HG02884 (cell line): Measurements from ENCODE around the gene KITLG.
A peak's percentile ranks its signal among the peaks of the same experiment; 100 is the strongest.
"Not testable (repeated sequence)": the region's sequence is repeated elsewhere in the genome, so short reads cannot be mapped to it uniquely, and the experiment has no call there.

Experiments
- ATAC-seq: cut with Tn5 transposase; IDR thresholded peaks from one replicate; pipeline ENCODE4 v1.9.1; 2021; ENCODE audit warnings: mild to moderate bottlenecking, moderate library complexity; ENCODE audit not compliant: unreplicated experiment

The KITLG gene, protein sequence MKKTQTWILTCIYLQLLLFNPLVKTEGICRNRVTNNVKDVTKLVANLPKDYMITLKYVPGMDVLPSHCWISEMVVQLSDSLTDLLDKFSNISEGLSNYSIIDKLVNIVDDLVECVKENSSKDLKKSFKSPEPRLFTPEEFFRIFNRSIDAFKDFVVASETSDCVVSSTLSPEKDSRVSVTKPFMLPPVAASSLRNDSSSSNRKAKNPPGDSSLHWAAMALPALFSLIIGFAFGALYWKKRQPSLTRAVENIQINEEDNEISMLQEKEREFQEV

DNA sequence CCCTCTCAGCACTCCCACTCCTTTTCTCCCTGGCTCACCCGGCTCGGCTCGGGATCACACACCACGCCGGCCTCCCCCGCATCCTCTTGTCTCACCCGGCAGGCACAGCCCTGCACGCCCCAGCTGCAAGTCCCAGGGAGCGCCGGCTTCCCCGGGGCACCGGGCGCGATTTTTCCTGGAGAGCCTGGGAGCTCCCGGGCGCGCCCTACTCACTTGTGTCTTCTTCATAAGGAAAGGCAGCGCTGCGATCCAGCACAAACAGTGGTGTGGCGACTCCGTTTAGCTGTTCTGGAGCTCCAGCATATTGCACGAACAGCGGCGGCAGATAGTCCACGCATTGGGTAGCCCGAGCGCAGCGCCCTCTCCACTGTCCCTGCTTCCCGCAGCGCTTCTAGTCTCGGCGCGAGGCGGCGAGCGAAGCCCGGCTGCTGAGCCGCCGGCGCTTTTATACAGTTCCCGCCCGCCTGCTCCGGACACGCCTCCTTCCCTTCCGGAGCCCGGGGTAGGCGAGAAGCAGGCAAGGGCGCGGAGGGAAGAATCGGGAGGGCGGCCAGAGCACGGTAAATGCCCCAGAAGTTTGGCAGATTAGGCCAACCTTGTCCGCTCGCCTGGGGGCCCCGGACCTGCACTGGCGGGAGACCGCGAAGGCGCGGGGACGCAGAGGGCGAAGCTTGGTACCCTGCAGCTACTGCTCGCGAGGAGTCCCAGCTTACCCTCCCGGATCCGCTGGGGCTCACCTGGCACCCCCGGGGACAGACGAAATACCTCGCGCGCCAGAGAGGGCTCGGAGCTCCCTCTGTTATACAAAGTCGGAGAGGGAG, at the start of gene KITLG:
TSS of gene KITLG (minus strand) at position 421 of the 821 bp plus-strand sequence. CDS start at position 228, 193 bp downstream.
- peak; percentile 79 for ATAC-seq

DNA sequence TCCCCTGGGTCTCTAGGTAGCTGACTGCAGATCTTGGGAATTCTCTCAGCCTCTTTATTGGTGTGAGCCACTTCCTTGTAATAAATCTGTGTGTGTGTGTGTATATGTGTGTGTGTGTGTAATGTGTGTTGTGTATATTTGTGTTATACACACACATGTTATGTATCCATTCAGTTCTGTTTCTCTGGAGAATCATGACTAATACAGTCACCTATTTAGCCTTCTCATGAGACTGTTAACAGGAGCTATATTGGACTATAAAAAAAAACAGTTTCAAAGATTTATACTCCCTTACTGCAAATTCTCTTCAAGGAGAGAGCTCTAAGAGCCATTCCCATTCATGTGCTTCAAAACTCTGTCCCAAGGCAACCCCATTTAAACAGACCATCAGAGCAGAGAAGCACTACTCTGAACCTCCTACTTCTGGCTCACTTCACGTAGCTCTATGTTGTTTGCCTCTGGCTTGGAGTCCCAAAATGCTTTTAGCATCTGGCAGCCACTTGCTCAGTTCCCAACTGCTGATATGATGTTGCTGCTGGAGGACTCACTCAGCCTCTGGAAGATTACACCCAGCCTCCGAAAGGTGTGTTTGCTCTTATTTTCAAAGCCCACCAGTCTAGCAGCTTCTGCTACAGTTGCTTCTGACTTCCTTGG, 48.7 kb upstream of the KITLG start:
- ATAC-seq, result no peak

DNA sequence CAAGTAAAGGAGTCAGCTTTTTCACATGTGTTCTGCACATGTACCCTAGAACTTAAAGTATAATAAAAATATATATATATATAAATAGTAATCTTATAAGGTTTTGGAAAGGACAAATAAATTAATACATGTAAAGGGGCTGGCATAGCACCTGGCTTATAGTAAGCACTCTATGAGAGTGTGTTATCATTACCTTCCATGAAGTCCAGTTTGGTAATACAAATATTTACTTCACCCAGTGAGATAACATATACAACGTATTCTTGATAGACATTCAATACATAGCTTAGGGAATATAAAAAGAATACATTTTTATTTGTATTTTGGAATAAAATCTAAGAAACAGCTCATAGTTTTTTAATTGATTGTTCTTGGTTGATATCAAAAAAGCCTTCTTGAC, 47.8 kb upstream of the KITLG start:
- ATAC-seq, result not testable (repeated sequence)

DNA sequence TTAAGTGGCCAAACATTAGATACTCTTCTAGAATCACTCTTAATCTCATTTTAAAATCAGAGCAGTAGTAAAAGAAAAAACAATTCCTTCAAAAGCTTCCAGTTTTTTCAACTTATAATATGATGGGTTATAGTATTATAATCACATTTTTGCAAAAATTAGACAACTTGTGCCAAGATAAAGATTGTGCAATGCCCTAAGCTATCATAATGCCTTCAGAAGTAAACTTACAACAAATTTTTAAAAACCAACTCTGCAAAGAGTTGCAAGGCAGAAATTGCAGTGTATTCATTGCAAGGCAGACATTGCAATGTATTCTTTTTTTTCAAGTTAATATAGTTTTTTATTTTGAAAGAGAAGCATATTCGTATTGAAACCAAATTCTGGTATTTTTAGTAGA, 47.2 kb upstream of the KITLG start:
- no peak for ATAC-seq

DNA sequence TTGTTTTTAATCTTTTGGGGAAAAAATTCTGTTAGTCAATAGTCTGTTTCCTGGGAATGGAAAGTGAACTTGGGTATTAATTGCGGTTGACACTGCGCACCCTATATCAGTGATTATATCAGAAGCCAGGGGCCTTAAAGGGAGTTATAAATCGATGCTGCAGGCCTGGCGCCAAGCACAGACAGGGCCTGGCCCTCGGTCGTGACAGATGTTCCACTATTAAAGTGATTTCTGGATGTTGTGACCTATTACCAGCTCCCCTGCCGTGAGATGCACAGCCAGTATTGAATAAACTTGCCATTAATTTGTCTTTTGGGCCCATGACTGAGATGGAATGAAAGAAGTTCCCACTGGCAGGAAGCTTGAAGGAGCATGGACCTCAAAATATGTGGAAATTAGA, 45.1 kb upstream of the KITLG start:
- ATAC-seq, result no peak

DNA sequence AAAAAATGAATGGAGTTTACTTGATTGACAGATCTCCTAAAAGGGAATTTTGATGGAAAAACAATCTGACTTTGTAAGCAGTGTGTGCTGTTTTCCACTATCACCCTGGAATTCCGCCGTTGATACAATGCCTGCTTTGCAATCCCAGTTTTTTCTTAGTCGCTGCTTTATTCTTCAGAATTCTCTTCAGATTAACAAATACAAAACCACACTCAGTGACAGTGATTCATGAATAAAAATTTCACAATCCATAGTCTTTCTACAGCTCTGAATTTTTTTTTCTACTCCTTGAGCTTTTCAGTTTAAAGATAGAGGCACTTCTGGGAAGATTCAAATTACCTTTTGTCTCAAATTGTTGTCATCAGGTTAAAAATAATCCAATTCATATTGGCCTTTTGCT, 44.6 kb upstream of the KITLG start:
- no peak for ATAC-seq

DNA sequence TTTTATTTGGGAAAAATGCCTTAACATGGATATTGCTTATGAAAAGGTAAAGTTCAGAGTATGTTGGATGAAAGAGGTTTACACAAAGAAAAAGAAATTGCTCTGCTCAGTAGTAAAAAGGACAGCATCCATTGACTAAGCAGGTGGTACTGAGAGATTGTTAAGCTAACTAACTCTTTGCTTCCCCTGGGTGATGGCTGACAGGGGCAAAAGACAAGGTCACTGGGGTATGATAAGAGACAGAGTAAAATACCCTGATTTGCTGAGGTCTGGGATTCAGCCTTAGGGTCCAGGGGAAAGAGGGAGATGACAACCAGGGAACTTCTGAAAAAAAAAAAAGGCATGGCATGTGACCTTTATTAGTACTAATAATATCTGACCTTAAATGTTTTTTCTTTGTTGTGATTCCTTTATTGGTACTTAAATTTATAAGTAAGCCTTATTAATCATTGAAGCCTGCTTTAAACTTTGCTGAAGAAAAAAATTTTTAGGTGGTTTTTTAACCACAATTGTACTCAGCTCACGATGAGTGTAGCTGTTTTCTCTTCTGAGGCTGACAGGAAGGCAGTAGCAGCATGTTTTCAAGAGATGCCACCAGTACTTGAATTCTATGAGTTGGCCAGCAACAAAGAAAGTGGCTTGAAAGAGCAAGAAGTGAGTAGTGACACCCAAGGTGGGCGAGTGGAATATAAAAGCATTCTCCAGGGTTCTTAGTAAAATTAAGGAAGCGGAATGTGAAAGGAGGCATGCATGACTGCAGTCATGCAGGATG, 43.7 kb upstream of the KITLG start:
- ATAC-seq, result no peak

DNA sequence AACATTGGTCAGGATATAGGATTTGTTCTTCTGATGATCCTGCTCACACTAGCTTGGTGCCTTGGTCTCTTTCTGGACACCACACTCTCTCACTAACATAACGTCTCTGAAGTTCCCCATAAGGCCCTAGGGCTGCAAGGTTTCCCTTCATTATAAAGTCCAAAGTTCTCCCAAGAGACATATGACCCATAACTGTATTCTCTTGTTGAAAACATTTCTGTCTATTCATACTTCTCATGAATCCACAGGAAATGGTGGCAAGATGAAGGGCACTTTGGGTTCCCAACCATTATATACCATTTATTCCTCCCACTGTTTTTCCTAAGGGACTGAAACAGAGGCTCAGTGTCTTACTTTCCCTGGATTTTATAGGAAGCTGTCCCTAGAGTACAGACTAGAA, 37.1 kb upstream of the KITLG start:
- no peak for ATAC-seq

DNA sequence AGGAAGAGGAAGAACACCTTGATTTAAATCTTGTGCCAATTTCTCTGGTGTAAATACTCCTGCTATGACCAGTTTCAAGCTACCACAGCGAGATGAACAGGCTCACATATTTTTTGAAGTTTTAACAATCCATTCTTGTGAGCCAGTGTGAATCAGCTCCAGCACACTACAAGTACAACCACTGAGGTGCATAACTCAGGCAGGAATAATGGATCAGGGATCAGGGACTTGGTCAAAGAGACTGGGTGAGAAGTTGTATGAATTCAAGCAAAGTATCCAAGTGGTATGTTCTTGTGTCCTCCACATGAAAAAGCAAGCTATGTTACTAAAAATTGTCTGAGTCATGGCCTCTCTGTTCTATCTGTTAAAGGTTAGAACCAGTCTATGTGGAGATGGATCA, 35.2 kb upstream of the KITLG start:
- no peak for ATAC-seq

DNA sequence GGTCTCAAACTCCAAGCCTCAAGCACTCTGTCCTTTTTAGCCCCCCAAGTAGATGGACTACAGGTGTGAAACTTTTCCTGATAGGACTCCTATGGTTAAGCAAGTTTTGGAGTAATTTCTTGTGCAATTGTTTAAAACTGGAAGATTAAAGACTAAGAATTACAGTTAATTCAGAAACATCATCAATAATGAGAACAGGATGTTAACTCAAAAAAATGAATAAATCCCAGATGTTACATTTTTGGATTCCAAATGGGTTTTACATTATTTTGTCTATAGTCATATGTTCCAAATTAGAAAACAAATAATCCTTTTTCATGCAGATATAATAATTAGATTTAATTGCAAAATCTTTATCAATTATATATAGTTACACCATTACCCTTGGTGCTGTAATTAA, 24.4 kb upstream of the KITLG start:
- no peak for ATAC-seq

DNA sequence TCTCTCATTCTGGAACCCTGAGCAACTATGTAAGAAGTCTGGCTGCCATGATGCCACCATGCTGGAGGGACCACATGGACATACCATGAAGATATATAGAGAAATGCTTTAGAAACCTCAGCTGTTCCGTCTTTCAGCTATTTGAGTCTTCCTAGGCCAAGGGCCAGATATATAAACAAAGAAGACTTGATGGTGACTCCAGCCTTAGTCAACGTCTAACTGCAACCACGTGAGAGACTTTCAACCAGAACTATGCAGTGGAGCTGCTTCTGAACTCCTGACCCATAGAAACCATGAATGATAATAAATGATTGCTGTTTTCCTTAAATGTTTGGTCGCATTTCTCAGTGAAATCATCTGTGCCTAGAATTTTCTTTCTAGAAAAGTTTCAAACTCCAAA, 20.0 kb upstream of the KITLG start:
- no peak for ATAC-seq

DNA sequence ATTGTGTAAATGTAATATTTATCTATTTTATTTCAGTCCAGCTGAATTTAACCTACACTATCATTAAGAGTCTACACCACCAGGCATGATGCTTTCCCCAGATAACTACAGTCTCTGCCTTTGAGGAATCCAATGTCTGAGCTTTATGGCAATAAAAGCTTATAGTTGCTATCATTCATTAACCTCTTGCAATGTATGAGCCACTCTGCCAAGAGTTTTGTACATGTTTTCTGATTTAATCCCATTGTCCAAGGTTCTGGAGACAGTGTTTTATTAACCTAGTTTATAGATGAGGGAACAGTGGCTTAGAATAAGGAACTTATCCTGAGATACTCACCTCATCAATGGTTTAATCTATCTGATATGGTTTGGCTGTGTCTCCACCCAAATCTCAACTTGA, 17.1 kb upstream of the KITLG start:
- no peak for ATAC-seq

DNA sequence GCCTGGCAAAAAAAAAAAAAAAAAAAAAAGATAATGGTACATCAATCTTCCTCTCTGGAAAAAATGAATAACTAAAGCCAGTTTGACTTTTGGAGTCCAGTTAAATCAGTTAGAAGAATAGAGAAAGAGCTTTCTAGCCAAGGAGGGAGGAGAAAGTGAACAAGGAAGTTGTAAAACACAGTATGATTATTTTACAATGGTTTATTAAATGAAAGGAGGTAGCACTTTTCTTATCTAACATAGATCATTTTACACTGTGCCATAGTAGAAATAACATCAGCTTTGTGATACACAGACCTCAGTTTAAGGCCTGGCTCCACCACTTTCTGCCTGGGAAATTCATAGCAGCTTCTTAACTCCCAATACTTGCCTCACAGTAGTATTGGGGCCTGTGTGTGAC, 15.4 kb upstream of the KITLG start:
- ATAC-seq, result no peak

DNA sequence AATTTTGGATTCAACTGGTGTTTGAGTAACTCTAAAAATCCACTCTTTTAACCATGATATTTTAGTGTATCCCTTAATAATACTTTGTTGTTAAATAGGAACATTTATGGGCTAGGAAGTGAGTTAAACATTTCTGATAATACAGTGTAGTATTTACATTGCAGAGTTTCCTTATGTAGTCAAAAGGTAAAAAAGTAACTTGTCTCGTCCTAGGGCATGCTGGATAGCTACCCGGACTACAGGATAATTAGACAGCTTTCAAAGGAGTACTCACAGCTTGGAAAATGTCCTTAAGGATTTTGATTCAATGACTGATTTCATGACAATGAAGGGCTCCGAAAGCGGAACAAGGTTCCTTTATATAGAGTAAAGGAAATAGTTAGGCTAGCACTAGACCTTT, 14.5 kb upstream of the KITLG start:
- ATAC-seq, result no peak

DNA sequence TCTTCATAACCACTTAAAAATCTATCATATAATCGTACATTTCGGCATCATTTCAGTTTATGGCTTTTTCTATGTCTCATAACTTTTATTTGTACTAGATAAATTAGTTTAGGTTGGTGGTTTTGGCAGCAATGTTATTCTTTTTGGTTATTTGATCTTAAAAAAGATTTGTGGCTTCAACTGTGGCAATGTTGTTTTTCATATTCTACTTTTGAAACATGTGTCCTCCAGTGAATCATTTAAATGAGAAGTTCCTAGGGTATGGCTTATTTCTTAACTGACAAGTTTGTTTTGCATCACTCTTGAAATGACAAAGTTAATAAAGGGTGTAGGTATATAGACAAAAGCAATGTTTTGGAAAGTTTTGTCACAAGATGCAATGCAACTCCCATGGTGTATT, 11.1 kb upstream of the KITLG start:
- ATAC-seq, result no peak

DNA sequence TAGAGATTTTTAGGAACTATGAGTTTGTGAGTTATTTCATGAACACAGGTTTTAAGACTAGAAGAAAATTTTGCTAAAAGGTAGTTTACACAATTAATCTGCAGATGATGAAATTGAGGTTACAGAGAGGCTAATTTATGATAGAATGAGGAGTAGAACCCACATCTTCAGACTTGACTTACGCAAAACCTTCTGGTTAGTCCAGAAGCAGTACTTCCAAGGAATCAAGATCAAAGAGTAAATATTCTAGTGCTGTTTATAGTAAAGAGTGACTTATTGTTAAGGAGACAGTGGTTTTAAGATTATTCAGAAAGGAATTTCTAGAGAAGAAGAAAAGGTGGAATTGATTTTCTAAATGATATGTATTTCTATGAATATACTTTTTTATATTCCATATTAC, 10.6 kb upstream of the KITLG start:
- ATAC-seq, result no peak

DNA sequence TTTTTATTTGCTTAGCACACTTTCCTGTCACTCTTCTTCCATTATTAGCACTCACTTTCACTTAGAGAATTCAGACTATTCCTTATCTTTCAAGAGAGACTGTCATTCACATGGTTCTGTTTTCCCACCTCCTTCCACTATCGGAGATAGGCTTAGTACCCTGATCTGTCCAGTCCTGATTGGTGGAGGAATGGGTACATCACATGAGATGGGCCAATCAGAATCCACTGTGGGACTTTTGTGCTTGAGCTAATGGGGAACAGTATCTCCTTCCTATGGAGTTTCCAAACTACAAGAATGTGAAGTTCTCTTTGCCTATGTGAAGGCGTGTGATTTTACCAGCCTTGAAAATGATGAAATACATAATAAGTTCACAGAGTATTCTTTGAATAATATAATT, 4.8 kb upstream of the KITLG start:
- ATAC-seq, result no peak

DNA sequence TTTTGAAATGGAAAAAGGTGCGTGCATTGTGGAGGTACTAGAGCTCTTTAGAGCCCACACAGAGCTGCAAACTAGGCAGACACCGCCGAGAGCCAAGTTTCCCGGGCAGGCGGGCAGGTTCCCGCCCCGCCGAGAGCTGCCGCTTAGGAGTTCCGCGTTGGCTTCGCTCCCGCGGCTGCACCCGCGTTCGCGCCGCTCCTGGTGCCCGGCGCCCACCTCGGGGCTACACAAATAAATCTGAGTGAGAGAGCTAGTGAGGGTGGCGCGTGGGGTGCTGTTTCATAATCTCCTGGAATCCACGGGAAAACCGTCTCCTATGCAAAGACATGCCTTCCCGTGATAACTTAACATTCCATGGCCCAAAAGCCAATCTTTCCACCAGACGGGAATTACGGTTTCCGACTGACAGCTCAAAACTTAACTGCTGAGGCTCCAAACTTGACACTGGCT, 645 bp downstream of the KITLG start:
- ATAC-seq, result no peak

DNA sequence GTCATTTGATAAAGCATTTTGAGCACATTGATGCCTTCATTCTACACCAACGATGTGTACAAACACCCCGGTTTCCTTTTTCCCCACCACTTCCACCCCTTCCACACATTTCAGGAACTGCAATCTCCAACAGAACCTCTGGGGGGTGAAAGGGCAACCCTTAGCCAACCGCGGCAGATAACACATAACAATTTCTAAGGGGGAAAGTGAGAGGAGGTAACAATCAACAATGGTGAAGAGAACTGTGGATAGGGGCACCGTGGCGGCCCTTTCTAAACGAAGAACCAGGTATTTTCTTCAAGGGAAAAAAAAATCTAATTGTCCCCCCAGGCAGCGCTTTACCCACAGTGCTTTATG, 1.1 kb downstream of the KITLG start:
- no peak for ATAC-seq

DNA sequence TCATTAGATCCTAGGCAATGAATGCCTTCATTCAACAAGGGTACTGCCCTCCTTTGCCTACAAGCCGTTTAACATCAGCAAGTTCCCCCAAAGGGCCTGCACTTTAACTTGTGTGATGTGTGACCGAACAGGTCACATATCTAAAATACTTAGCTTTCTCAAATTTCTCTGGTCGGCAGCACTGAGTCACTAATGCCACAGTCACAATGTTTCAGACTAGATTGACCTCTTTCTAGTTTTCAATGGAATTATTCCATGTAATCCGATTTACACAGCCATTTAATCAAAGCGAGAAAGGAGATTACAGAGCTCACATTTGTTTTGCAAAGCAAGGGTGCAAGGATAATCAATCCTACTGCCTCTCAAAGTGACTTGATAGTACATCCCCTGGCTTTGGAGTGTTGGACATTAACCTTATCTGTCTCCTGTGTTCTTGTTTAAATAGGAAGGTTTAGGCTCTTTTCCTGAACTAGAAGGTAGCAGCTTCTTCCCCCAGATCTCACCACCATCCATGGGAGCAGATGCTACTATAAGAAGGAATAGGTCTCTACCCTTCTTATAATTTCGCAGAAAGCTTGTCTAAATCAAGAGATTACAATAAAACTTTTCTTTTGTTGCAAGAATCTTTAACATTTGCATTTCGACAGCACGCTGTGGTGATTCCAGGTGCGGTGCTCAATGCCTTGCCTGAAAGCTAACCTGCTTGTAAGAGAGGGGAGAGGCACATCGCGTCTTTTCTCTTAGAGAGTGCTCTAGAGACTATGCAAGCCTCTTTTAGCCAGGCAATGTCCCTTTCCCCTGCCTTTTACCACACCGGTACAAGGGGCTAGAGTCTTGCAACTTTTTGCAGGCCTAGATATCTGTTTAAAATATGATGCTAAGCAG, 1.8 kb downstream of the KITLG start:
- ATAC-seq, result no peak
